AG04449 (cell line): ENCODE data around the gene LAMTOR1.

ENCODE experiments used
- CTCF ChIA-PET: fragments of 350-600 bp; formaldehyde crosslinking; extraction: SDS; loops from one replicate; lab custom pipeline; 2021; ENCODE audit warnings: antibody characterized with exemption; lab: Yijun Ruan, JAX
- POLR2A ChIA-PET: fragments of 400-600, 350-600 bp; formaldehyde crosslinking; extraction: SDS; loops from one replicate; lab custom pipeline; 2020; ENCODE audit warnings: antibody characterized with exemption, inconsistent platforms; lab: Yijun Ruan, JAX
- DNase-seq: peaks from one replicate; pipeline ENCODE4 v3.0.0-alpha.2; 2010; ENCODE audit warnings: low read depth, low spot score
- H3K4me3 ChIP-seq: 2 replicates; pipeline ENCODE4 v1.5.1; 2011; ENCODE audit warnings: low read depth, mild to moderate bottlenecking, control low read depth, low read length
- TF ChIP-seq, protein P1 (sequence below): IDR thresholded peaks from one replicate; pipeline ENCODE4 v1.5.1; 2011; ENCODE audit warnings: mild to moderate bottlenecking, moderate library complexity, low read length, control low read depth, inconsistent platforms; ENCODE audit not compliant: insufficient read depth; ENCODE audit errors: missing control alignments

The LAMTOR1 gene

GRCh38 chr11:72102631-72102945 is 509 bp downstream of the LAMTOR1 start:
- TF ChIP-seq, protein P1, sequence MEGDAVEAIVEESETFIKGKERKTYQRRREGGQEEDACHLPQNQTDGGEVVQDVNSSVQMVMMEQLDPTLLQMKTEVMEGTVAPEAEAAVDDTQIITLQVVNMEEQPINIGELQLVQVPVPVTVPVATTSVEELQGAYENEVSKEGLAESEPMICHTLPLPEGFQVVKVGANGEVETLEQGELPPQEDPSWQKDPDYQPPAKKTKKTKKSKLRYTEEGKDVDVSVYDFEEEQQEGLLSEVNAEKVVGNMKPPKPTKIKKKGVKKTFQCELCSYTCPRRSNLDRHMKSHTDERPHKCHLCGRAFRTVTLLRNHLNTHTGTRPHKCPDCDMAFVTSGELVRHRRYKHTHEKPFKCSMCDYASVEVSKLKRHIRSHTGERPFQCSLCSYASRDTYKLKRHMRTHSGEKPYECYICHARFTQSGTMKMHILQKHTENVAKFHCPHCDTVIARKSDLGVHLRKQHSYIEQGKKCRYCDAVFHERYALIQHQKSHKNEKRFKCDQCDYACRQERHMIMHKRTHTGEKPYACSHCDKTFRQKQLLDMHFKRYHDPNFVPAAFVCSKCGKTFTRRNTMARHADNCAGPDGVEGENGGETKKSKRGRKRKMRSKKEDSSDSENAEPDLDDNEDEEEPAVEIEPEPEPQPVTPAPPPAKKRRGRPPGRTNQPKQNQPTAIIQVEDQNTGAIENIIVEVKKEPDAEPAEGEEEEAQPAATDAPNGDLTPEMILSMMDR = no peak
- peak overlapping the region; percentile 78 for H3K4me3 ChIP-seq
- ChIA-PET POLR2A (interaction anchor here (1.0 to 1.7 kb wide), 2 partner anchors 11 to 42 kb away, joined by 4 to 7 read pairs; no protein-coding TSS in a partner anchor), CTCF (interaction anchor here (0.6 to 14.0 kb wide), 7 partner anchors 8 to 125 kb away, joined by 3 to 540 read pairs (median 17); no protein-coding TSS in a partner anchor)
- DNase-seq = no peak

GRCh38 chr11:72102162-72102561 is 935 bp downstream of the LAMTOR1 start:
- peak overlapping the region; percentile 78 for H3K4me3 ChIP-seq
- TF ChIP-seq, protein P1 = no peak
- POLR2A ChIA-PET = interaction anchor here (1.0 to 1.7 kb wide), 2 partner anchors 11 to 43 kb away, joined by 4 to 7 read pairs; no protein-coding TSS in a partner anchor
- CTCF ChIA-PET = interaction anchor here (0.6 to 14.0 kb wide), 10 partner anchors 9 to 329 kb away, joined by 3 to 540 read pairs (median 10); no protein-coding TSS in a partner anchor
- no peak for DNase-seq

GRCh38 chr11:72100462-72100861 is 2.6 kb downstream of the LAMTOR1 start:
- TF ChIP-seq, protein P1 = no peak
- CTCF ChIA-PET = interaction anchor here (0.6 to 14.0 kb wide), 14 partner anchors 9 to 331 kb away, joined by 3 to 540 read pairs (median 8); no protein-coding TSS in a partner anchor
- POLR2A ChIA-PET = interaction anchor here (1.3 kb wide), 1 partner anchor 11 kb away, joined by 4 read pairs; no protein-coding TSS in a partner anchor
- DNase-seq = no peak
- no peak overlapping the region for H3K4me3 ChIP-seq

DNA sequence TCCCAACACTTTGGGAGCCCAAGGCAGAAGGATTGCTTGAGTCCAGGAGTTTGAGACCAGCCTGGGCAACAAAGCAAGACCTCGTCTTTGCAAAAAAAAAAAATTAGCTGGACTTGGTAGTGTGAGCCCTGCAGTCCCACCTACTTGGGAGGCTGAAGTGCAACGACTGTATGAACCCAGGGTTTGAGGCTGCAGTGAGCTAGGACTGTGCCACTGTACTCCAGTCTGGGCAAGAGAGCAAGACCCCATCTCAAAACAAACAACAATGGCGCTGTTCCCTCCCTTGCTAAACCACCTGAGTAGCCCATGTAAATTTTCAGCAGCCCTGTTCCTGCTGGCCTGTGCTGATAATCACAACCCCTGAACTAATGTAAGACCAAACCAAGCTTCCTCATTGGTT is 3.1 kb downstream of the LAMTOR1 start:
- H3K4me3 ChIP-seq = no peak overlapping the region
- TF ChIP-seq, protein P1 = no peak
- no peak for DNase-seq
- POLR2A ChIA-PET = interaction anchor here (0.9 kb wide), 1 partner anchor 12 kb away, joined by 3 read pairs; no protein-coding TSS in a partner anchor
- CTCF ChIA-PET = interaction anchor here (0.6 to 14.0 kb wide), 9 partner anchors 9 to 332 kb away, joined by 3 to 540 read pairs (median 6); no protein-coding TSS in a partner anchor

DNA sequence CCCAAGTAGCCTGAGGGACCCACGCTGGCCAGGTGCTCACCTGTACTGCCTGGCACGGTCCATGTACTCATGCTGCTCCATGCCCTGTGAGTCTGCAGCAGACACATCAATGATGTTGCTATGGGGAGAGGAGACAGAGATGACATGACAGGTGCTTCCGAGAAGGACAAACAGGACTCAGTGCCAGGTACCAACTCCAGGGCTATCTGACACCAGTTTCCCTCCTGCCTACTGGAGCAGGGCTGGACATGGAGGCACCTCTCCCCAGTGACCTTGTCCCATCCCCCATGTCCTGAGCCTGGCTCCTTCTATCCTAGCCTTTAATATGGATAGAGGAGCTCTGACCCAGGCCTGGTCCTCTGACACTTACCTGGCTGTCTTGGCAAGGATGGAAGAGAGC is 4.4 kb downstream of the LAMTOR1 start:
- ChIA-PET CTCF (interaction anchor here (0.9 to 14.0 kb wide), 9 partner anchors 7 to 333 kb away, joined by 3 to 540 read pairs (median 6); partner anchors contain the start of gene ANAPC15), POLR2A (interaction anchor here (0.7 kb wide), 1 partner anchor 17 kb away, joined by 3 read pairs; no protein-coding TSS in a partner anchor)
- DNase-seq = no peak
- TF ChIP-seq, protein P1 = no peak
- no peak overlapping the region for H3K4me3 ChIP-seq

GRCh38 chr11:72091292-72091691 is 11.8 kb downstream of the LAMTOR1 start:
- DNase-seq = no peak
- CTCF ChIA-PET = interaction anchor here (0.5 to 14.0 kb wide), 30 partner anchors 9 to 339 kb away, joined by 3 to 540 read pairs (median 6); partner anchors contain the start of genes LAMTOR1 and TOMT
- no peak overlapping the region for H3K4me3 ChIP-seq
- POLR2A ChIA-PET = interaction anchor here (0.6 to 1.8 kb wide), 5 partner anchors 9 to 69 kb away, joined by 3 to 5 read pairs (median 4); partner anchors contain the start of gene LAMTOR1
- TF ChIP-seq, protein P1 = peak; percentile 91
